ENCODE measurements around the gene CHST5.
A peak's percentile ranks its signal among the peaks of the same experiment; 100 is the strongest.
"Not testable (repeated sequence)": the region's sequence is repeated elsewhere in the genome, so short reads cannot be mapped to it uniquely, and the experiment has no call there.

Gene CHST5

DNA sequence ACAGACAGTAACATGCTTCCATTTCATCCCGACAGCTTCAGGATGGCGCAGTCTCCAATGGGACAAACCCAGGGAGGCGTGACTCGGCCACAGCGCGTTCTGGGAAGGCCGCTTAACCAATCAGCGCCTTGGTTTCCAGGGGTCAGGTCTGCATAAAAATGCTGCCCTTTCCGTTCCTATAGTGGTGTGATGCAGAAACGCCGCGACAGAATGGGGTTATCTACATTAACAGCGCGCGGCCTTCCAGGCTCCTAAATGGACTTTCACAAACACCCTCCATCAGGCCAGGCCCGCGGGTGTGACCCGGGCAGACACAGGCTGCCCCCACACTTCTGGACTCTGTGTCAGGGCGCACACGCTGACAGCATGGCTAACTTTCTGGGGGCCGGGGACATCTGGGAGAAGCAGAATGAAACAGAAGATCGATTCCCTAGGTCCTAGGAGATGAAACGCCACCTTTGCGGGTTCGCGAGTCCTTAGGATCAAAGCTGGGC, 19.4 kb upstream of the CHST5 start:
- Histone ChIP-seq H3K4me3 (peak overlapping the region; percentile 46 to 81 (median 70)), H3K27ac (peak overlapping the region in 19 of 21 experiments; percentile 3 to 83 (median 72))

- Histone ChIP-seq H3K4me3 (no peak overlapping the region), H3K27ac (no peak overlapping the region)
Observed at GRCh38 chr16:75552951-75553350, 17.0 kb upstream of the CHST5 start.

DNA sequence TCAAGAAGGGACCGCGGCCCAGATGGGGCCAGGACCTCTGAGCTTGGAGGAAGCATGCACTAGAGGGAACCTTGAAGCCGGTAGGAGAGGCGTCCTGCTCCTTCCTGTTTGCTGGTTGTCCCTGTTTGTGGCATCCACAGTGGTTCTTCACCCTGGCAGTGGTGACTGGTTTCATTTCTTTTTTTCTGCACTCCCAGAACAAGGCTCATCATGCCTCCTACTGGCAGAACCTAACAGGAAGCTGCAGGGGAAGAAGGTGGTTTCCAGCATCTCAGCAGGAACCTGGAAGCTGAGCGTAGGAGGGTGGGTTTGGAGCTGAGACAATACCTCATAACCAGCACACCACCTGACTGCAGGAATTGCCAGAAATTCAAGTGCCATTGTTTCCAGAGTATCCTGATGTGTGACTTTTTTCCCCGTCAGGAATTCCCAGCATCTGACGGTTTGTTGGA, 14.3 kb upstream of the CHST5 start:
- peak overlapping the region in 10 of 21 experiments; percentile 6 to 64 (median 46) for H3K27ac ChIP-seq
- peak overlapping the region in 1 of 7 experiments; percentile 5 for H3K4me3 ChIP-seq

- H3K4me3 ChIP-seq = not testable (repeated sequence)
Observed at GRCh38 chr16:75548456-75548855, 12.5 kb upstream of the CHST5 start.

GRCh38 chr16:75546293-75546692, 10.4 kb upstream of the CHST5 start:
- H3K27ac ChIP-seq = no peak overlapping the region
- no peak overlapping the region for H3K4me3 ChIP-seq

More at GRCh38 chr16:75548456-75548855, 12.5 kb upstream of the CHST5 start:
- H3K27ac ChIP-seq = not testable (repeated sequence)

DNA sequence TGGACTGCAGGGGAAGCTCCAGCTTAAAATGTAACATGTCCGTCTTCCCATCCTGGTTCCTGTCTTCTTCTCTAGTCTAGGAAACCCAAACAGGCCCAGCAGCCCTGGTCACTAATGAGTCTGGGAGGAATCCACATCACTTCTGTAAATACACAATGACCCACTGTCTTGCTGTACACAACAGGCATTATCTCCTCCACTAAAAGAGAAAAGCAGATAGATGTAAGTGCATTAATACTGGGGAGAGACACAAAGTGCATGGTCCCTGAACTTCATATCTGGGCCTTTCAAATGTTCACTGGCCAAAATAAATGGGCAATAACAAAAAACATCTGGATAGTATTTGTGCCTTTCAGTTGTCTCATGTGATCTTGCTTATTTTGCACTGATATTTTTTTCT, 10.0 kb upstream of the CHST5 start:
- H3K27ac ChIP-seq, H3K4me3 ChIP-seq: not testable (repeated sequence)

GRCh38 chr16:75542462-75542861, 6.6 kb upstream of the CHST5 start:
- H3K4me3 ChIP-seq, H3K27ac ChIP-seq: not testable (repeated sequence)

- H3K4me3 ChIP-seq = no peak overlapping the region
- no peak overlapping the region for H3K27ac ChIP-seq
Observed at GRCh38 chr16:75541236-75541635, 5.3 kb upstream of the CHST5 start.

DNA sequence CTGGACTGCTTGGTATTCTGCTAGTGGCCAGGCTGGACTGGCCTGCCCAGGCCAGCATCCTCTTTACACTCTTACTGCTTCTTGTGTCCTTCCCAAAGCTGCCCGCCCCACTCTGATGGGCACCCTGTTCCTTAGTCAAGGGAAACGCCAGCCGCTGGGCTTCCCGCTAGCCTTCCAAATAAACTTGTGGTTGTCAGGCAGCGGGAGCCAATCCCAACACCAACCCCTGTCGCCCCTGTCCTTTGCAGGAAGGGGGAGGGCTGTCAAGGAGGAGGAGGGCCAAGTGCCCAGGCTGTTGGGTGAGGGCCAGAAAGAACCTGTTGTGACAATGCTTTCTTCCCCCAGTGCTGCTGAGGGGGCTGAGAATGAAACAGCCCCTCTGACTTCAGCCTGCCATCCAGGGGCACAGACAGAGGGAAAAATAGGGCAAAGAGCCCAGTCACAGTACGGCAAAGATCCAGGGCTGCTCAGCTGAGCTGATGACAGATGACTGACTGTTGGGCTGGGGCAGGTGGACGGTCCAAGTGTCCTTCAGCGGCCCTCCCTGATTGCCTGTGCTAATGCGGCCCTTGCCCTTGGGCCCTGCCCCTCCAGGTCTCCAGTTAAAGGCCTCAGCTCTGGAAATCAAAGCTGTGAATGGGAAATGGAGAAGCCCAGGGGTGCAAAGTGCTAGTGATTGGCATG, 3.1 kb upstream of the CHST5 start:
- not testable (repeated sequence) for H3K27ac ChIP-seq

DNA sequence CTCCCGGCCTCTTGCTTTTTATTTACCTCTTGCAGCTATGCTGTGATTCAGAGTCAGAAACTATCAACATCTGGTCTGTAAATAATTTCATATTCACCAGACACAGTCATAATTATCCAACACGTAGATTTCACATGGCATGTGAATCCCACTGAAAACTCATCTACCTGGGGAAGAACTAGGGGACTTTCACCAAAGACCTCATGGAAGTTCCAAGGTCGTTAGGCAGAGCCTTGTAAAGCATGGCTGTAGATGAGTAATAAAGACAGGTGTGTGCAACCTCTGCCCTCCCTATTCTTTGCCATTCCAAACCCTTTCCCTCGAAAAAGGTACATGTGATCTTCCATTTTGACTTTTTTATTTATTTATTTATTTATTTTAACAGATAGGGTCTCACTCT, 1.9 kb upstream of the CHST5 start:
- Histone ChIP-seq H3K27ac (no peak overlapping the region), H3K4me3 (no peak overlapping the region)

More for the DNA sequence above, 3.1 kb upstream of the CHST5 start:
- H3K4me3 ChIP-seq = not testable (repeated sequence)

- Histone ChIP-seq H3K4me3 (no peak overlapping the region), H3K27ac (no peak overlapping the region)
Observed at GRCh38 chr16:75535211-75535843, 581 bp downstream of the CHST5 start.

DNA sequence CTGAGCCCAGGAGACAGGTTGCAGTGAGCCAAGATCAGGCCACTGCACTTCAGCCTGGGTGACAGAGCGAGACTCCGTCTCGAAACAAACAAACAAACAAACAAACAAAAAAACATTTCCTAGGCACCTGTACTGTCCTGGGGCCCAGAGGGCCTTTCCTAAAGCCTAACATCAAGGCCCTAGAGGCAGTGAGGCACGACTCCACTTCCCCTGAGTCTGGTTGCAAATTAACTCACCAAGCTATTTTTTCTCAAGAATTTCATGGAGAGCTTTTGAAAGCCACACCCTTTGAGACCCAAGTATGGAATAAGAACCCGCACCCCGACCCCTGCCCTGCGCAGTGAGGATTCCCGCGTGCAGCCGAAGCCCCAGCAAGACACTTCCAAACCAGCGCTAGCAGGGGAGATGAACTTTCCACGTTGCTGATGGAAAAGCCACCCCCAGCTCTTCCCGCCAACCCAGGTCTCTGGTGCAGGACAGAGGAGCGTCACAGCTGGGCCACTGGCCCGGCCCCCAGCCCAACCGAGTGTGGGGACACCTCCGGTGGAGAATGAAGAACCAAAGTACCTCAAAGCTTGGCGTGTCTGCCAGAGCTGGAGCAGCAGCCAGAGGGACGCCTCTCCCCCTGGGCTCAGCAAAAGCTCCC, 1.2 kb downstream of the CHST5 start:
- no peak overlapping the region for H3K4me3 ChIP-seq

GRCh38 chr16:75532791-75533190, 3.1 kb downstream of the CHST5 start:
- H3K27ac ChIP-seq = no peak overlapping the region
- no peak overlapping the region for H3K4me3 ChIP-seq

More for the DNA sequence above, 1.2 kb downstream of the CHST5 start:
- no peak overlapping the region for H3K27ac ChIP-seq

GRCh38 chr16:75532142-75532765, 3.7 kb downstream of the CHST5 start:
- Histone ChIP-seq H3K4me3 (no peak overlapping the region), H3K27ac (no peak overlapping the region)

DNA sequence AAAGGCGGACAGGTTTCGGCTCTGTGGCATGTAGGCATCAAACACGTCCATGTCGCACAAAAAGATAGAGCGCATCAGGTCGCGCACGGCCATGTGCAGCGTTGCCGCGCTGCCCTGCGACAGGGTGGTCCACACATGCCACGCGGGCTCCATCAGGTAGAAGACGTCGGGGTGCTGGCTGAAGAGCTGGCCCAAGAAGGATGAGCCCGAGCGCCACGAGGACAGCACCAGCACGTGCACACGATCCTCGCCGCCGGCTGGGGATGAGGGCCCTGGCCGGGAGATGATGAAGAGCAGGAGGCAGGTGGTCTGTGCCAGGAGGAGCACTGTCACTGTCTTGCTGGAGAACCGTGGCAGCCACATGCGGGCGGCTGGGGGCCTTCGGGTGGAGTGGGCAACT, 5.9 kb downstream of the CHST5 start:
- Histone ChIP-seq H3K27ac (no peak overlapping the region), H3K4me3 (no peak overlapping the region)

- Histone ChIP-seq H3K27ac (no peak overlapping the region), H3K4me3 (no peak overlapping the region)
Observed at GRCh38 chr16:75529056-75529905, 6.6 kb downstream of the CHST5 start.

DNA sequence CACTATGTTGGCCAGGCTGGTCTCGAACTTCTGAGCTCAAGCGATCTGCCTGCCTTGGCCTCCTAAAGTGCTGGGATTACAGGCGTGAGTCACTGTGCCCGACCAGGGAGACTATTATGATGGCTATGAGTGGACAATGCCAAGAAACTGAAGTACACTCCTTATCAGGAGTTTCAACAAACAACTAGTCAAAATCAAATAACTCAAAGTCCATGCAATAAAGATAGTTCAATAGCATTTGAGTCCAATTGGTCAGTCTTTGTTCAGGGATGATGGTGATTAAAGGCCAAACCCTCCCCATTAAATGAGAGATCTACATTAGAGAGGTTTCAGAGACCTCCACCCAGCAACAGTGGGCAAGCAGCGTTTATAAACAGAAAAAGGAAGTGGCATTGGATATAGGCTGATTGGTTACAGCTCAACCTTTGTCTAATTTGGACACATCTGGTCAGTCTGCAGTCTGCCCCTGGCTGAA, 8.0 kb downstream of the CHST5 start:
- no peak overlapping the region for H3K4me3 ChIP-seq
- H3K27ac ChIP-seq = no peak overlapping the region

DNA sequence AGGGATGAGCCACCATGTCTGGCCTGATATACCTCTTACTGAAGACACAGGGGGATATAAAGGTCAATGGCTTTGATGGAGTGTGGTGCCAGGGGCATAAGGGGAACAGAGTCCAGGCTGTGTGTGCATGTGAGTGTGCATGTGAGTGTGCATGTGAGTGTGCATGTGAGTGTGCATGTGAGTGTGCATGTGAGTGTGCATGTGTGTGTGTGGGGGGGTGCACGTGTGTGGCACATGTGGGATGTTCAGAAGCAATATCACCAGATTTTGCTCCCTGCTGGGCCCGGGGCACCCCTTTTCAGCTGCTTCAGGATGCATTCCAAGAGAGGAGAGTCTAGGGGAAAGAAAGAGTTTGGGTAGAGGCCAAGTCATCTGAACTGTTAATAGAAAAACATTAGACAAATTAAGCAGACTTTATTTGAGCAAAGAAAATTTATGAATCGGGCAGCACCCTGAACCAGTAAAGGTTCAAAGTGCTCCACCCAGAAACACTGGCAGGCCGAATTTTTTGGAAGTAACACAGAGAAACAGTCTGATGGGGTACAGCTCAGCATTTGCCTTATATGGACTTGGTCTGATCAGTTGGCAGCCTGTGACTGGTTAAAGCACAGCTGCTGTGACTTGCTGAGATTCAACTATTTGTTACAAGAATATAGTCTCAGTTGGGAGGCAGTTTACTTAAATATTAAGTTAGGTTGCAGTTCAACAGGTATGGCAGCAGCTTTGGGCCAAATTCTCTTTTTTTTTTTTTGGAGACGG, 9.7 kb downstream of the CHST5 start:
- Histone ChIP-seq H3K4me3 (no peak overlapping the region), H3K27ac (no peak overlapping the region)

GRCh38 chr16:75519175-75519574, 16.7 kb downstream of the CHST5 start:
- Histone ChIP-seq H3K27ac (no peak overlapping the region), H3K4me3 (no peak overlapping the region)

All from skin epidermis (tissue), 12 donors.